Panc1 (cell line): Measurements from ENCODE around the gene DTX3L.

Experiments
- CTCF ChIP-seq: fragments of 450-650 bp; IDR thresholded peaks from 2 replicates; pipeline ENCODE4 v1.5.1; 2017; ENCODE audit warnings: mild to moderate bottlenecking
- POLR2AphosphoS5 ChIP-seq: IDR thresholded peaks from 2 replicates; pipeline ENCODE4 v1.6.1; 2012; ENCODE audit warnings: mild to moderate bottlenecking, low read depth, low read length, moderate library complexity
- SIN3A ChIP-seq: IDR thresholded peaks from 2 replicates; pipeline ENCODE4 v1.6.1; 2012; ENCODE audit warnings: low read depth, mild to moderate bottlenecking, low read length, moderate library complexity, borderline replicate concordance; ENCODE audit not compliant: insufficient read depth
- TF ChIP-seq, protein P1 (sequence below), 2 experiments: IDR thresholded peaks; 2 replicates each; pipeline ENCODE4 v1.6.1; 2011 to 2012; ENCODE audit warnings: low read depth in 2 of 2, control low read depth in 1 of 2, low read length in 1 of 2, mild to moderate bottlenecking in 1 of 2, moderate library complexity in 1 of 2; ENCODE audit not compliant: insufficient read depth in 1 of 2

DNA sequence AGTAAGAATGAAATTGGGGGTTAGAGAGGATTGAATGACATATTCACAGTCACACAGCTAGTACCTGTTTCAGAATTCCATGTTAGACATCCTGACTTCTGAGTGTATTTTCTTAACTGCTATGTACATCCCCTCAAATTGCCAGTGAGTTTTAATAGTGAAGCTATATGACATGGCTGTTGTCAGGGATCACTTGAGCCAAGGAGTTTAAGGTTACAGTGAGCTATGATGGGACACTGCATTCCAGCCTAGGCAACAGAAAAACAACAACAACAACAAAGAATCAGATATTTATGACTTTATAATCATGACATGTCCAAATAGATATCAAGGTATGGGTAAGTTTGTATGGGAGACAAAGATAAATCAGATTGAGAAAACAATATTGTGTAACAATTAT is 29.9 kb downstream of the DTX3L start:
- TF ChIP-seq CTCF (no peak), SIN3A (no peak), POLR2AphosphoS5 (no peak)
- TF ChIP-seq, protein P1, sequence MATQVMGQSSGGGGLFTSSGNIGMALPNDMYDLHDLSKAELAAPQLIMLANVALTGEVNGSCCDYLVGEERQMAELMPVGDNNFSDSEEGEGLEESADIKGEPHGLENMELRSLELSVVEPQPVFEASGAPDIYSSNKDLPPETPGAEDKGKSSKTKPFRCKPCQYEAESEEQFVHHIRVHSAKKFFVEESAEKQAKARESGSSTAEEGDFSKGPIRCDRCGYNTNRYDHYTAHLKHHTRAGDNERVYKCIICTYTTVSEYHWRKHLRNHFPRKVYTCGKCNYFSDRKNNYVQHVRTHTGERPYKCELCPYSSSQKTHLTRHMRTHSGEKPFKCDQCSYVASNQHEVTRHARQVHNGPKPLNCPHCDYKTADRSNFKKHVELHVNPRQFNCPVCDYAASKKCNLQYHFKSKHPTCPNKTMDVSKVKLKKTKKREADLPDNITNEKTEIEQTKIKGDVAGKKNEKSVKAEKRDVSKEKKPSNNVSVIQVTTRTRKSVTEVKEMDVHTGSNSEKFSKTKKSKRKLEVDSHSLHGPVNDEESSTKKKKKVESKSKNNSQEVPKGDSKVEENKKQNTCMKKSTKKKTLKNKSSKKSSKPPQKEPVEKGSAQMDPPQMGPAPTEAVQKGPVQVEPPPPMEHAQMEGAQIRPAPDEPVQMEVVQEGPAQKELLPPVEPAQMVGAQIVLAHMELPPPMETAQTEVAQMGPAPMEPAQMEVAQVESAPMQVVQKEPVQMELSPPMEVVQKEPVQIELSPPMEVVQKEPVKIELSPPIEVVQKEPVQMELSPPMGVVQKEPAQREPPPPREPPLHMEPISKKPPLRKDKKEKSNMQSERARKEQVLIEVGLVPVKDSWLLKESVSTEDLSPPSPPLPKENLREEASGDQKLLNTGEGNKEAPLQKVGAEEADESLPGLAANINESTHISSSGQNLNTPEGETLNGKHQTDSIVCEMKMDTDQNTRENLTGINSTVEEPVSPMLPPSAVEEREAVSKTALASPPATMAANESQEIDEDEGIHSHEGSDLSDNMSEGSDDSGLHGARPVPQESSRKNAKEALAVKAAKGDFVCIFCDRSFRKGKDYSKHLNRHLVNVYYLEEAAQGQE (IDR thresholded peaks at IDR 0.05; ENCODE audit: insufficient read depth in 1 of 2, low read depth in 2 of 2, low read length in 1 of 2): no peak
